Prostate gland (tissue), 2 donors: Measurements from ENCODE around the gene INPP5D.

ENCODE experiments used
- CTCF ChIP-seq, 4 experiments: fragments of 200-600 bp in 2 of 4; fragments of 450-650 bp in 2 of 4; sonication (generic) in 2 of 4; IDR thresholded peaks; 1 replicate in 3 of 4; 2 replicates in 1 of 4; pipeline ENCODE4 v1.5.1; 2016 to 2019; ENCODE audit warnings: antibody characterized with exemption in 4 of 4, mild to moderate bottlenecking in 2 of 4, moderate library complexity in 2 of 4
- POLR2A ChIP-seq: fragments of 450-650 bp; IDR thresholded peaks from one replicate; pipeline ENCODE4 v1.6.1; 2016; ENCODE audit warnings: antibody characterized with exemption, mild to moderate bottlenecking

- TF ChIP-seq CTCF (IDR thresholded peaks at IDR 0.05) (no peak), POLR2A (no peak)
These were observed 29.7 kb downstream of the INPP5D start for GRCh38 chr2:233089851-233090250.
